Naive thymus-derived CD8-positive, alpha-beta T cell (primary cell): Measurements from ENCODE around the gene ADSL. TPM values are rescaled to one million over a fixed set of nuclear protein-coding genes. Genes with fewer than 3 reads are reported as not detected.

ENCODE experiments used
- ATAC-seq, 2 donors: fragments of 150-1000 bp; cut with Tn5 transposase in 1 of 2; sonication (Bioruptor Pico), chemical (Tn5 transposase) in 1 of 2; 1 replicate in 1 of 2; 2 replicates in 1 of 2; pipeline ENCODE4 v1.10.0; 2021; ENCODE audit warnings: mild to moderate bottlenecking in 2 of 2, moderate library complexity in 2 of 2
- POLR2A ChIA-PET: fragments of 350-600 bp; sonication (Branson Sonifier 250); formaldehyde crosslinking; loops from one replicate; lab custom pipeline; 2021; ENCODE audit warnings: antibody characterized with exemption; lab: Charles Lee
- DNase-seq, 10 donors: peaks; one replicate each; pipeline versions ENCODE4 v3.0.0 to v3.0.0-alpha.2; 2020 to 2022
- H3K27ac Mint-ChIP-seq, 10 donors: one replicate each; pipeline ENCODE4 v1.8.0; 2020 to 2022; ENCODE audit warnings: mild to moderate bottlenecking in 10 of 10, mixed read lengths in 10 of 10, moderate library complexity in 4 of 10, inconsistent platforms in 1 of 10
- H3K27me3 Mint-ChIP-seq, 5 donors: one replicate each; pipeline ENCODE4 v1.8.0; 2021 to 2022; ENCODE audit warnings: mixed read lengths in 5 of 5
- H3K36me3 Mint-ChIP-seq, 3 donors: one replicate each; pipeline ENCODE4 v1.8.0; 2020 to 2022; ENCODE audit warnings: mixed read lengths in 3 of 3, mild to moderate bottlenecking in 2 of 3, inconsistent platforms in 1 of 3
- H3K4me1 Mint-ChIP-seq, 4 donors: one replicate each; pipeline ENCODE4 v1.8.0; 2021 to 2022; ENCODE audit warnings: mixed read lengths in 4 of 4
- H3K4me3 Mint-ChIP-seq, 10 donors: one replicate each; pipeline ENCODE4 v1.8.0; 2020 to 2022; ENCODE audit warnings: mild to moderate bottlenecking in 10 of 10, mixed read lengths in 10 of 10, moderate library complexity in 6 of 10, inconsistent platforms in 1 of 10
- H3K9me3 Mint-ChIP-seq, 9 donors: one replicate each; pipeline ENCODE4 v1.8.0; 2020 to 2022; ENCODE audit warnings: mixed read lengths in 9 of 9, mild to moderate bottlenecking in 3 of 9, inconsistent platforms in 1 of 9, moderate library complexity in 1 of 9
- polyA plus RNA-seq, 3 donors: library from polyadenylated mRNA; unstranded; fragments of 300-500 nt; fragmentation: Illumina TruSeq; gene quantifications; one replicate each; pipeline ENCODE4 v1.2.3, GENCODE V29; 2021
- total RNA-seq, 8 experiments: library from RNA in 2 of 8; stranded (reverse) in 2 of 8; gene quantifications; one replicate each; pipeline ENCODE4 v1.2.3 and lab custom pipeline; 2021 to 2026

Gene ADSL
- total and polyA plus RNA-seq, 5 experiments from 2014 or later, result 63.2 to 130 (median 97.0) TPM

DNA sequence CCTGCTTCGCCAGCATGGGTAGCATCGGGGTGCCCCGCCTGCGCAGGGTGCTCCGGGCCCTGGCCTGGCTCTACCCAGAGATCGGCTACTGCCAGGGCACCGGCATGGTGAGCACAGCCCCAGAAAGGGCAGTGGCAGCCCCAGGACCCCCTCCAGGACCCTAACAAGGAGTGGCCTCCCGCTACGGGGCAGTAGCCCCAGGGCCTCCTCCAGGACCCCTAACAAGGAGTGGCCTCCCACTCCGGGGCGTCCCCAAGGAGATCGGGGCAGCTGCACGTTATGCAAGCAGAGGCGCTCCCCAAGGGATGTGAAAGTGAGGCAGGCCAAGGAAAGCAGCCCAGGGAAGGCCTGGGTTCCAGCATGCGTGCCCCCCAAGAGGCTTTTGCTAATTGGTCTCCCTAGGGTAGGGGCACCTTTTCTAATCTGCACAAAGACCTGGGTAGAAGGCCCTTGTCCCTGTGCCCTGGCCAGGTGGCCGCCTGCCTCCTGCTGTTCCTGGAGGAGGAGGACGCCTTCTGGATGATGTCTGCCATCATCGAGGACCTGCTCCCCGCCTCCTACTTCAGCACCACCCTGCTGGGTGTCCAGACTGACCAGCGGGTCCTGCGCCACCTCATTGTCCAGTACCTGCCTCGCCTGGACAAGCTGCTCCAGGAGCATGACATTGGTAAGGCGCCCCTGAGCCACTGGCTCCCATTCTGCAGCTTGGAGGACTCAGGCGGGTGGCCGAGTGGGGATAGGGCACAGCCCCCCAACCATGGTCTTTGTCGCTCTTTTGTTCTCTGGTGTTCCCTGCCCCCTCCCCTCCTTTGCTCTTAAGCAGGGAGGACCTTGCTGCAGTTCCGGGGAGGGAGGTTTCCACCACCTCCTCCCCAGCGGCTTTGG, 59.1 kb downstream of the ADSL start:
- Mint-ChIP-seq H3K27me3 (no peaks in the 10 kb centered on the region), H3K36me3 (peaks cover 0 to 62% (median 15%) of the 10 kb centered on the region in 3 donors), H3K4me1 (peaks cover 21 to 44% (median 41%) of the 10 kb centered on the region in 4 donors), H3K27ac (peak overlapping the region in 3 of 10 donors; percentile 56 to 72 (median 57)), H3K9me3 (no peaks in the 10 kb centered on the region), H3K4me3 (no peak overlapping the region)
- POLR2A ChIA-PET, result interaction anchor here (0.7 to 2.9 kb wide), 2 partner anchors 11 to 27 kb away, joined by 3 to 15 read pairs; no protein-coding TSS in a partner anchor
- ATAC-seq, result no peak
- no peak for DNase-seq

DNA sequence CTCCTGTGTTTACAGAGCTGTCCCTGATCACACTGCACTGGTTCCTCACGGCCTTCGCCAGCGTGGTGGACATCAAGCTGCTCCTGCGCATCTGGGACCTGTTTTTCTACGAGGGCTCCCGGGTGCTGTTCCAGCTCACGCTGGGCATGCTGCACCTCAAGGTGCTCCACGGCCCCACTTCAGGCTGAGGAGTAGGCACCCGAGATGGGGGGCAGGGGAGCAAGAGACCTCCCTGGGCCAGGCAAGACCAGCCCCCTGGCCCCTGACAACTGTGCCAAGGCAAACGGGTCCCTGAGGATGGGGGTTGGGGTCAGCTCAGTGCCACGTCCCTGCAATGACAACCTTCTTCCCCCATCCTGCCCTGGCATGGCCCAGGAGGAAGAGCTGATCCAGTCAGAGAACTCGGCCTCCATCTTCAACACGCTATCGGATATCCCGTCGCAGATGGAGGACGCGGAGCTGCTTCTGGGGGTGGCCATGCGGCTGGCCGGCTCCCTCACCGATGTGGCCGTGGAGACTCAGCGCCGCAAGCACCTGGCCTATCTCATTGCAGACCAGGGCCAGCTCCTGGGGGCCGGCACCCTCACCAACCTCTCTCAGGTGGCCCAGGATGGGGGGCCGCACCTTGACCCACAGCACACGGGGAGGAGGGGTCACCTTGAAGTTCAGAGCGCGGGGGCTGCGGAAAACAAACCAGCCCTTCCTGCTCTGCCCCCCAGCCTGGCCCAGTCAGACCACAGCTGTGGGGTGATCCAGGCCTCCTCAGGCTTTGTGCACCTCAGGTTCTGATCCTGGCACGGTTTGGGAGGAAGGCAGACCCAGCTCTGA, 60.0 kb downstream of the ADSL start:
- POLR2A ChIA-PET, result interaction anchor here (0.7 to 2.9 kb wide), 3 partner anchors 10 to 26 kb away, joined by 3 to 15 read pairs (median 6); no protein-coding TSS in a partner anchor
- Mint-ChIP-seq H3K27me3 (no peaks in the 10 kb centered on the region), H3K4me3 (no peak overlapping the region), H3K27ac (peak overlapping the region in 1 of 10 donors; percentile 72), H3K9me3 (no peaks in the 10 kb centered on the region), H3K4me1 (peaks cover 21 to 35% (median 33%) of the 10 kb centered on the region in 4 donors), H3K36me3 (peaks cover 0 to 70% (median 15%) of the 10 kb centered on the region in 3 donors)
- DNase-seq, result no peak
- ATAC-seq, result no peak

DNA sequence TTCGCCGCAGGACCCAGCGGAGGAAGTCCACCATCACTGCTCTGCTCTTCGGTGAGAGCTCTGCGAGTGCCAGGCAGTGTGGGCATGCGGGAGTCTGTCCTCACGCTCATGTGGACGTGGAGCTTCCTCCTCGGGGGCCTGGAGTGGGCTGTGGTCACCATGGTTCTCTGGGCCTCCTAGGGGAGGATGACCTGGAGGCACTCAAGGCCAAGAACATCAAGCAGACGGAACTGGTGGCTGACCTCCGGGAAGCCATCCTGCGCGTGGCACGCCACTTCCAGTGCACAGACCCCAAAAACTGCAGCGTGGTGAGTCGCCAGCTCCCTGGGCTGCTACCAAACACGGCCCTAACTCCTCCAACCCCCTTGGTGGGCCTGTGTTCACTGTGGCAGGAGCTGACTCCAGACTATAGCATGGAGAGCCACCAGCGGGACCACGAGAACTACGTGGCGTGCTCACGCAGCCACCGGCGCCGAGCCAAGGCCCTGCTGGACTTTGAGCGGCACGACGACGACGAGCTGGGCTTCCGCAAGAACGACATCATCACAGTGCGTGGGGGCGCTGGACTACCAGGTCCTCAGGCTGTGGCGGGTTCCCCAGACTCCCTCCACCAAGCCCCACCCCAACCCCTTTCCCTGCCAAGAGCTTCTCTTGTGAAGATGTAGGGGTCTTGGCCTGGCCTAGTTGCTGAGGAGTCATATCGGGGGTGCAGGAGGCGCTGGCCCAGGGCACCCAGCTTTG, 60.9 kb downstream of the ADSL start:
- peaks cover 14 to 31% (median 24%) of the 10 kb centered on the region in 4 donors for H3K4me1 Mint-ChIP-seq
- POLR2A ChIA-PET, result interaction anchor here (1.4 to 2.9 kb wide), 5 partner anchors 9 to 23 kb away, joined by 3 to 15 read pairs (median 8); no protein-coding TSS in a partner anchor
- peak overlapping the region in 6 of 10 donors; percentile 3 to 75 (median 26) for H3K27ac Mint-ChIP-seq

GRCh38 chr22:40407831-40408717, 61.8 kb downstream of the ADSL start:
- Mint-ChIP-seq H3K27me3 (no peaks in the 10 kb centered on the region), H3K4me3 (peak overlapping the region in 2 of 10 donors; percentile 18 to 26), H3K9me3 (no peaks in the 10 kb centered on the region), H3K36me3 (peaks cover 0 to 82% (median 19%) of the 10 kb centered on the region in 3 donors), H3K27ac (peak overlapping the region in 6 of 10 donors; percentile 3 to 83 (median 42)), H3K4me1 (peaks cover 16 to 28% (median 22%) of the 10 kb centered on the region in 4 donors)
- POLR2A ChIA-PET, result interaction anchor here (1.2 to 2.9 kb wide), 6 partner anchors 8 to 24 kb away, joined by 3 to 15 read pairs (median 7); no protein-coding TSS in a partner anchor
- no peak for ATAC-seq
- DNase-seq, result no peak

More for the DNA sequence above, 60.9 kb downstream of the ADSL start:
- no peaks in the 10 kb centered on the region for H3K9me3 Mint-ChIP-seq
- peak overlapping the region in 1 of 10 donors; percentile 51 for H3K4me3 Mint-ChIP-seq
- no peak for DNase-seq
- H3K36me3 Mint-ChIP-seq, result peaks cover 0 to 79% (median 16%) of the 10 kb centered on the region in 3 donors
- H3K27me3 Mint-ChIP-seq, result no peaks in the 10 kb centered on the region
- ATAC-seq, result no peak

GRCh38 chr22:40408718-40409612, 62.7 kb downstream of the ADSL start:
- no peak overlapping the region for H3K4me3 Mint-ChIP-seq
- H3K9me3 Mint-ChIP-seq, result no peaks in the 10 kb centered on the region
- POLR2A ChIA-PET, result interaction anchor here (1.2 to 2.6 kb wide), 6 partner anchors 8 to 27 kb away, joined by 3 to 11 read pairs (median 6); no protein-coding TSS in a partner anchor
- H3K27me3 Mint-ChIP-seq, result no peaks in the 10 kb centered on the region
- no peak for DNase-seq
- H3K27ac Mint-ChIP-seq, result peak overlapping the region in 5 of 10 donors; percentile 18 to 83 (median 51)
- peaks cover 8 to 26% (median 14%) of the 10 kb centered on the region in 4 donors for H3K4me1 Mint-ChIP-seq
- ATAC-seq, result no peak
- H3K36me3 Mint-ChIP-seq, result peaks cover 0 to 80% (median 12%) of the 10 kb centered on the region in 3 donors

DNA sequence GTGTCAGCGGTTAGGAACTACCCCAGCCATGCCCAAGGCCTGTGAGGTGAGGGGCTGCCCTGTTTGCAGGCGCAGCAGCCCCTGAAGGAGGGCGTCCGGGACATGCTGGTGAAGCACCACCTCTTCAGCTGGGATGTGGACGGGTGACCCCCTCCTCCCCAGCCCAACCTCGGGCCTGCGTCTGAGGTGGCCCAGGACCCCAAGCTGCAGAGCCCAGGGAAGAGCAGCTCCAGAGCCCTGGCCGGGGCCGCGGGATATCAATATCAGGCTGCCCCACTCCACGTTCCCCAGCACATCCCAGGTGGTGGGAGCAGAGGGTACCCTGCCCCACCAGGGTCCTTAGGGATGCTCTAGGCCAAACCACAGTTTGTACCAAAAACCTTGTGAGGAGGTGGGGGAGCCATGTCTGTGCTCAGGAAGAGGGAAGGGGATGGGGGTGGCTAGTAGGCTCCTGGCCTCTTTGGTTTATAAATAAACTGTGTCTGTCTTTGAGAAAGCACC, 63.4 kb downstream of the ADSL start:
- ATAC-seq, result no peak
- peak overlapping the region in 3 of 10 donors; percentile 19 to 85 (median 53) for H3K27ac Mint-ChIP-seq
- peaks cover 0 to 81% (median 8%) of the 10 kb centered on the region in 3 donors for H3K36me3 Mint-ChIP-seq
- no peaks in the 10 kb centered on the region for H3K27me3 Mint-ChIP-seq
- no peak for DNase-seq
- no peaks in the 10 kb centered on the region for H3K9me3 Mint-ChIP-seq
- peaks cover 11 to 26% (median 14%) of the 10 kb centered on the region in 4 donors for H3K4me1 Mint-ChIP-seq
- POLR2A ChIA-PET, result interaction anchor here (1.3 to 2.6 kb wide), 5 partner anchors 10 to 26 kb away, joined by 4 to 11 read pairs (median 8); no protein-coding TSS in a partner anchor
- no peak overlapping the region for H3K4me3 Mint-ChIP-seq

GRCh38 chr22:40410272-40410671, 64.0 kb downstream of the ADSL start:
- POLR2A ChIA-PET, result interaction anchor here (1.3 to 2.4 kb wide), 4 partner anchors 10 to 25 kb away, joined by 4 to 11 read pairs (median 7); no protein-coding TSS in a partner anchor
- no peaks in the 10 kb centered on the region for H3K27me3 Mint-ChIP-seq
- H3K27ac Mint-ChIP-seq, result peak overlapping the region in 4 of 10 donors; percentile 46 to 85 (median 56)
- ATAC-seq, result no peak
- H3K36me3 Mint-ChIP-seq, result peaks cover 0 to 84% (median 8%) of the 10 kb centered on the region in 3 donors
- H3K9me3 Mint-ChIP-seq, result no peaks in the 10 kb centered on the region
- DNase-seq, result no peak
- peaks cover 16 to 33% (median 20%) of the 10 kb centered on the region in 4 donors for H3K4me1 Mint-ChIP-seq
- H3K4me3 Mint-ChIP-seq, result no peak overlapping the region

GRCh38 chr22:40410731-40411505, 64.6 kb downstream of the ADSL start:
- Mint-ChIP-seq H3K4me3 (no peak overlapping the region), H3K36me3 (peaks cover 0 to 86% (median 8%) of the 10 kb centered on the region in 3 donors)
- POLR2A ChIA-PET, result interaction anchor here (0.6 to 2.4 kb wide), 4 partner anchors 9 to 117 kb away, joined by 3 to 11 read pairs (median 4); no protein-coding TSS in a partner anchor

DNA sequence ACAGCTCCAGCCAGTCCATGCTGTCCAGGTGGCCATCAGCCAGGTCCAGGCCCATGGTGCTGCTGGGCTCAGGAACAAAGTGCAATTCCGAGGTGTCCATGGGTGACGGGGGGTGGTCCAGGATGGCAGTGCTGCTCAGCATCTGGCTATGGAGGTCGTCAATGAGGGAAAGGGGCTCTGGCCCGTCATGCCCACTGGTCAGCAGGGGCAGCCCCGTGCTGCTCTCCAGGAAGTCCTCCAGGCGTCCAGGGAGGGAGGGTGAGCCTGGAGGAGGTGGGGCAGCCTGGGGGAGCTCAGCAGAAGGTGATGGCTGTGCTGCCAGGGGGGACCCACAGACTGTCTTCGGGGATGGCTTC, 65.2 kb downstream of the ADSL start:
- POLR2A ChIA-PET, result interaction anchor here (0.6 to 1.2 kb wide), 4 partner anchors 10 to 116 kb away, joined by 3 to 5 read pairs (median 4); no protein-coding TSS in a partner anchor
- Mint-ChIP-seq H3K27me3 (no peaks in the 10 kb centered on the region), H3K9me3 (no peaks in the 10 kb centered on the region), H3K36me3 (peaks cover 3 to 87% (median 8%) of the 10 kb centered on the region in 3 donors), H3K4me3 (no peak overlapping the region), H3K27ac (peak overlapping the region in 2 of 10 donors; percentile 34 to 65), H3K4me1 (peaks cover 29 to 45% (median 32%) of the 10 kb centered on the region in 4 donors)
- ATAC-seq, result no peak
- no peak for DNase-seq

More at GRCh38 chr22:40410731-40411505, 64.6 kb downstream of the ADSL start:
- H3K9me3 Mint-ChIP-seq, result no peaks in the 10 kb centered on the region
- H3K27me3 Mint-ChIP-seq, result no peaks in the 10 kb centered on the region
- peaks cover 23 to 39% (median 27%) of the 10 kb centered on the region in 4 donors for H3K4me1 Mint-ChIP-seq
- DNase-seq, result no peak
- peak overlapping the region in 4 of 10 donors; percentile 21 to 65 (median 30) for H3K27ac Mint-ChIP-seq
- no peak for ATAC-seq
